Neural cell (in vitro differentiated cells): ENCODE data around the gene ZNF846. TPM values are rescaled to one million over a fixed set of nuclear protein-coding genes. Genes with fewer than 3 reads are reported as not detected.
"Not testable (repeated sequence)": the region's sequence is repeated elsewhere in the genome, so short reads cannot be mapped to it uniquely, and the experiment has no call there.

Experiments
- H2AFZ ChIP-seq: fragments of 200-600, 300-800 bp; sonication (generic), shearing (Covaris generic); 2 replicates; pipeline ENCODE4 v1.6.0; 2014; ENCODE audit warnings: low read depth, mild to moderate bottlenecking, antibody characterized with exemption, low read length, moderate library complexity
- H3F3A ChIP-seq: fragments of 200-600 bp; shearing (Covaris generic); 2 replicates; pipeline ENCODE4 v1.6.1; 2016; ENCODE audit warnings: mild to moderate bottlenecking, moderate library complexity, mixed read lengths, antibody characterized with exemption, low read length; ENCODE audit not compliant: insufficient read depth, poor library complexity, severe bottlenecking
- H3K27ac ChIP-seq: fragments of 200-600, 300-800 bp; sonication (generic), shearing (Covaris generic); 2 replicates; pipeline ENCODE4 v1.5.1; 2014; ENCODE audit warnings: mild to moderate bottlenecking, low read length, moderate library complexity
- H3K27me3 ChIP-seq: fragments of 300-800, 200-600 bp; sonication (generic), shearing (Covaris generic); 2 replicates; pipeline ENCODE4 v1.6.0; 2014; ENCODE audit warnings: mild to moderate bottlenecking, low read depth, low read length, moderate library complexity; ENCODE audit not compliant: insufficient read depth
- H3K36me3 ChIP-seq: fragments of 300-800, 200-600 bp; sonication (generic), shearing (Covaris generic); 2 replicates; pipeline ENCODE4 v1.5.1; 2014; ENCODE audit warnings: mild to moderate bottlenecking, antibody characterized with exemption, low read length, moderate library complexity; ENCODE audit not compliant: insufficient read depth
- H3K4me2 ChIP-seq: fragments of 300-800, 200-600 bp; sonication (generic), shearing (Covaris generic); 2 replicates; pipeline ENCODE4 v1.6.0; 2014; ENCODE audit warnings: mild to moderate bottlenecking, low read length
- H3K4me3 ChIP-seq: fragments of 300-800, 200-600 bp; sonication (generic), shearing (Covaris generic); 2 replicates; pipeline ENCODE4 v1.5.1; 2014; ENCODE audit warnings: mild to moderate bottlenecking, low read length, moderate library complexity
- H3K79me2 ChIP-seq: fragments of 200-600 bp; shearing (Covaris generic); replicated peaks from 2 replicates; pipeline ENCODE4 v1.6.0; 2014; ENCODE audit warnings: mild to moderate bottlenecking, low read length, moderate library complexity; ENCODE audit not compliant: insufficient read depth
- H3K9ac ChIP-seq: fragments of 300-800, 200-600 bp; sonication (generic), shearing (Covaris generic); 2 replicates; pipeline ENCODE4 v1.6.1; 2016; ENCODE audit warnings: mild to moderate bottlenecking, low read length, mixed read lengths
- H3K9me2 ChIP-seq: fragments of 200-600 bp; shearing (Covaris generic); 2 replicates; pipeline ENCODE4 v1.6.1; 2016; ENCODE audit warnings: mild to moderate bottlenecking, low read length, mixed read lengths; ENCODE audit not compliant: insufficient read depth
- H3K9me3 ChIP-seq: fragments of 200-600, 300-800 bp; sonication (generic), shearing (Covaris generic); 2 replicates; pipeline ENCODE4 v1.6.1; 2016; ENCODE audit warnings: mild to moderate bottlenecking, mixed run types, low read length, moderate library complexity, mixed read lengths
- H4K20me1 ChIP-seq: fragments of 200-600 bp; shearing (Covaris generic); 2 replicates; pipeline ENCODE4 v1.6.1; 2016; ENCODE audit warnings: mild to moderate bottlenecking, mixed run types; ENCODE audit not compliant: insufficient read depth
- EP300 ChIP-seq: fragments of 450-650 bp; conservative IDR thresholded peaks from 2 replicates; pipeline ENCODE4 v1.6.1; 2014; ENCODE audit warnings: antibody characterized with exemption, mild to moderate bottlenecking, moderate library complexity; ENCODE audit not compliant: poor library complexity, severe bottlenecking
- MXI1 ChIP-seq: fragments of 450-650 bp; conservative IDR thresholded peaks from 2 replicates; pipeline ENCODE4 v1.6.1; 2014; ENCODE audit warnings: antibody characterized with exemption, mild to moderate bottlenecking; ENCODE audit not compliant: poor library complexity, severe bottlenecking
- POLR2AphosphoS5 ChIP-seq: IDR thresholded peaks from 2 replicates; pipeline ENCODE4 v1.6.1; 2012
- RAD21 ChIP-seq: fragments of 450-650 bp; conservative IDR thresholded peaks from 2 replicates; pipeline ENCODE4 v1.6.1; 2014; ENCODE audit warnings: antibody characterized with exemption, mild to moderate bottlenecking, moderate library complexity
- REST ChIP-seq: IDR thresholded peaks from 2 replicates; pipeline ENCODE4 v1.6.1; 2012; ENCODE audit warnings: borderline replicate concordance
- TAF1 ChIP-seq: IDR thresholded peaks from 2 replicates; pipeline ENCODE4 v1.6.1; 2012; ENCODE audit warnings: low read depth
- polyA plus RNA-seq: library from polyadenylated mRNA; depleted of rRNA; stranded (reverse); fragments of >200 nt; gene quantifications from 2 replicates; pipeline ENCODE4 v1.2.3, GENCODE V29; 2014
- TF ChIP-seq, protein P1 (sequence below): fragments of 450-650 bp; IDR thresholded peaks from 2 replicates; pipeline ENCODE4 v1.5.1; 2014; ENCODE audit warnings: antibody characterized with exemption, mild to moderate bottlenecking, moderate library complexity; ENCODE audit not compliant: poor library complexity, severe bottlenecking

ZNF846 gene
- polyA plus RNA-seq, 1 donor from 2014 or later: 7.4 TPM

- Histone ChIP-seq H3K9ac (peak overlapping the region; percentile 70), H3K4me3 (peak overlapping the region; percentile 76), H2AFZ (peak overlapping the region; percentile 65), H3K36me3 (no peaks in the 10 kb centered on the region), H3K4me2 (no peak overlapping the region), H3F3A (no peaks in the 10 kb centered on the region), H4K20me1 (no peaks in the 10 kb centered on the region), H3K9me2 (no peaks in the 10 kb centered on the region), H3K79me2 (no peaks in the 10 kb centered on the region), H3K9me3 (no peaks in the 10 kb centered on the region), H3K27me3 (no peaks in the 10 kb centered on the region), H3K27ac (peak overlapping the region; percentile 75)
- TF ChIP-seq EP300 (peak; percentile 33), POLR2AphosphoS5 (peak; percentile 84), RAD21 (no peak), MXI1 (peak; percentile 33), TAF1 (no peak), REST (no peak)
- TF ChIP-seq, protein P1, sequence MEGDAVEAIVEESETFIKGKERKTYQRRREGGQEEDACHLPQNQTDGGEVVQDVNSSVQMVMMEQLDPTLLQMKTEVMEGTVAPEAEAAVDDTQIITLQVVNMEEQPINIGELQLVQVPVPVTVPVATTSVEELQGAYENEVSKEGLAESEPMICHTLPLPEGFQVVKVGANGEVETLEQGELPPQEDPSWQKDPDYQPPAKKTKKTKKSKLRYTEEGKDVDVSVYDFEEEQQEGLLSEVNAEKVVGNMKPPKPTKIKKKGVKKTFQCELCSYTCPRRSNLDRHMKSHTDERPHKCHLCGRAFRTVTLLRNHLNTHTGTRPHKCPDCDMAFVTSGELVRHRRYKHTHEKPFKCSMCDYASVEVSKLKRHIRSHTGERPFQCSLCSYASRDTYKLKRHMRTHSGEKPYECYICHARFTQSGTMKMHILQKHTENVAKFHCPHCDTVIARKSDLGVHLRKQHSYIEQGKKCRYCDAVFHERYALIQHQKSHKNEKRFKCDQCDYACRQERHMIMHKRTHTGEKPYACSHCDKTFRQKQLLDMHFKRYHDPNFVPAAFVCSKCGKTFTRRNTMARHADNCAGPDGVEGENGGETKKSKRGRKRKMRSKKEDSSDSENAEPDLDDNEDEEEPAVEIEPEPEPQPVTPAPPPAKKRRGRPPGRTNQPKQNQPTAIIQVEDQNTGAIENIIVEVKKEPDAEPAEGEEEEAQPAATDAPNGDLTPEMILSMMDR: no peak
Observed at GRCh38 chr19:9785367-9786331, 17.1 kb upstream of the ZNF846 start.

DNA sequence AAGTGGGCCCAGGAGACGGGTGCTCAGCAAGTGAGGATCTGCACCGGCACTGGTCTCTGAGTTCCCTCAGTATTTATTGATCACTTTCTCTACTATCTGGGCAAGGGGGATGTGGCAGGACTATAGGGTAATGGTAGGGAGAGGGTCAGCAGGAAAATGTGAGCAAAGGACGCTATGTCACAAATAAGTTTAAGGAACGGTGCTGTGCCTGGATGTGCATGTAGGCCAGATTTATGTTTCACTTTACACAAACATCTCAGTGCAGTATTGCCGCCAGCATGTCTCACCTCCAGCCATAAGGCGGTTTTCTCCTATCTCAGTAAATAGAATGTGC is 15.6 kb upstream of the ZNF846 start:
- Histone ChIP-seq H3K4me3 (peak overlapping the region; percentile 76), H3K9ac (peak overlapping the region; percentile 68)
- H4K20me1 ChIP-seq, H3K9me3 ChIP-seq, H2AFZ ChIP-seq, H3K27ac ChIP-seq, H3K79me2 ChIP-seq, H3K27me3 ChIP-seq, H3K36me3 ChIP-seq, H3K4me2 ChIP-seq, H3K9me2 ChIP-seq, H3F3A ChIP-seq: not testable (repeated sequence)

GRCh38 chr19:9782338-9782737 is 13.8 kb upstream of the ZNF846 start:
- Histone ChIP-seq H4K20me1 (no peaks in the 10 kb centered on the region), H3K79me2 (no peaks in the 10 kb centered on the region)
- TF ChIP-seq MXI1 (no peak), REST (no peak), EP300 (no peak), RAD21 (no peak)

More at GRCh38 chr19:9782338-9782737, 13.8 kb upstream of the ZNF846 start:
- no peaks in the 10 kb centered on the region for H3K9me3 ChIP-seq
- H3K9me2 ChIP-seq: no peaks in the 10 kb centered on the region
- no peak overlapping the region for H3K9ac ChIP-seq
- no peaks in the 10 kb centered on the region for H3K27me3 ChIP-seq
- H3K4me3 ChIP-seq: no peak overlapping the region
- H3K27ac ChIP-seq: no peak overlapping the region
- no peaks in the 10 kb centered on the region for H3F3A ChIP-seq
- H3K4me2 ChIP-seq: no peak overlapping the region
- H3K36me3 ChIP-seq: no peaks in the 10 kb centered on the region
- H2AFZ ChIP-seq: no peak overlapping the region
